BJ (cell line): Measurements from ENCODE around the gene CPNE4. TPM values are rescaled to one million over a fixed set of nuclear protein-coding genes. Genes with fewer than 3 reads are reported as not detected.
"Not testable (repeated sequence)": the region's sequence is repeated elsewhere in the genome, so short reads cannot be mapped to it uniquely, and the experiment has no call there.

Experiments used
- CTCF ChIA-PET: fragments of 350-600 bp; formaldehyde crosslinking; extraction: SDS; loops from one replicate; lab custom pipeline; 2021; ENCODE audit warnings: antibody characterized with exemption, inconsistent platforms; lab: Yijun Ruan, JAX
- POLR2A ChIA-PET: fragments of 300-600 bp; sonication (Branson Sonifier 250); formaldehyde crosslinking; extraction: SDS; loops from one replicate; lab custom pipeline; 2021; ENCODE audit warnings: antibody characterized with exemption; lab: Charles Lee
- DNase-seq: peaks from one replicate; pipeline ENCODE4 v3.0.0-alpha.2; 2011; ENCODE audit warnings: low read depth
- H3K27me3 ChIP-seq: 2 replicates; pipeline ENCODE4 v1.6.0; 2011; ENCODE audit warnings: low read length; ENCODE audit not compliant: control insufficient read depth, insufficient read depth
- H3K36me3 ChIP-seq: 2 replicates; pipeline ENCODE4 v1.5.1; 2011; ENCODE audit warnings: low read length; ENCODE audit not compliant: control insufficient read depth, insufficient read depth
- H3K4me3 ChIP-seq: 2 replicates; pipeline ENCODE4 v1.5.1; 2011; ENCODE audit warnings: low read depth, mild to moderate bottlenecking, control low read depth, low read length
- CTCF ChIP-seq: IDR thresholded peaks from 2 replicates; pipeline ENCODE4 v1.5.1; 2011; ENCODE audit warnings: low read depth, mild to moderate bottlenecking, control low read depth, inconsistent platforms, low read length, moderate library complexity; ENCODE audit not compliant: insufficient read depth
- polyA plus RNA-seq: library from polyadenylated mRNA; depleted of rRNA; stranded (reverse); fragments of >200 nt; gene quantifications from 2 replicates; pipeline ENCODE4 v1.2.3, GENCODE V29; 2011

CPNE4 gene
- polyA plus RNA-seq, 1 experiment = not detected

- no peak for DNase-seq
- no peak overlapping the region for H3K4me3 ChIP-seq
Measured at GRCh38 chr3:131972550-131972949, 62.3 kb downstream of the CPNE4 start.

GRCh38 chr3:131972091-131972490 lies 62.7 kb downstream of the CPNE4 start:
- ChIA-PET CTCF (no interaction called here), POLR2A (no interaction called here)
- H3K36me3 ChIP-seq = no peaks in the 10 kb centered on the region
- no peaks in the 10 kb centered on the region for H3K27me3 ChIP-seq
- no peak for TF ChIP-seq CTCF
- no peak for DNase-seq
- no peak overlapping the region for H3K4me3 ChIP-seq

More at GRCh38 chr3:131972550-131972949, 62.3 kb downstream of the CPNE4 start:
- no peak for TF ChIP-seq CTCF
- POLR2A ChIA-PET = no interaction called here
- CTCF ChIA-PET = no interaction called here
- Histone ChIP-seq H3K27me3 (no peaks in the 10 kb centered on the region), H3K36me3 (no peaks in the 10 kb centered on the region)

- CTCF ChIA-PET, H3K4me3 ChIP-seq, H3K36me3 ChIP-seq, H3K27me3 ChIP-seq, POLR2A ChIA-PET, DNase-seq: not testable (repeated sequence)
Measured at GRCh38 chr3:131963442-131963841, 71.4 kb downstream of the CPNE4 start.

GRCh38 chr3:131962982-131963381 lies 71.8 kb downstream of the CPNE4 start:
- CTCF ChIA-PET = no interaction called here
- no peak for TF ChIP-seq CTCF
- Histone ChIP-seq H3K27me3 (no peaks in the 10 kb centered on the region), H3K4me3 (no peak overlapping the region), H3K36me3 (no peaks in the 10 kb centered on the region)
- POLR2A ChIA-PET = no interaction called here
- DNase-seq = no peak

GRCh38 chr3:131960324-131960723 lies 74.5 kb downstream of the CPNE4 start:
- POLR2A ChIA-PET = no interaction called here

More at GRCh38 chr3:131960324-131960723, 74.5 kb downstream of the CPNE4 start:
- Histone ChIP-seq H3K4me3 (no peak overlapping the region), H3K36me3 (no peaks in the 10 kb centered on the region), H3K27me3 (no peaks in the 10 kb centered on the region)
- DNase-seq = no peak
- CTCF ChIA-PET = no interaction called here
- TF ChIP-seq CTCF = no peak
